NCI-H2029 (cell line): ENCODE data around the gene CREBRF.
"Not testable (repeated sequence)": the region's sequence is repeated elsewhere in the genome, so short reads cannot be mapped to it uniquely, and the experiment has no call there.

Experiments used
- DNase-seq: peaks from one replicate; lab custom pipeline; 2025; lab: John Stamatoyannopoulos, UW

Gene CREBRF

DNA sequence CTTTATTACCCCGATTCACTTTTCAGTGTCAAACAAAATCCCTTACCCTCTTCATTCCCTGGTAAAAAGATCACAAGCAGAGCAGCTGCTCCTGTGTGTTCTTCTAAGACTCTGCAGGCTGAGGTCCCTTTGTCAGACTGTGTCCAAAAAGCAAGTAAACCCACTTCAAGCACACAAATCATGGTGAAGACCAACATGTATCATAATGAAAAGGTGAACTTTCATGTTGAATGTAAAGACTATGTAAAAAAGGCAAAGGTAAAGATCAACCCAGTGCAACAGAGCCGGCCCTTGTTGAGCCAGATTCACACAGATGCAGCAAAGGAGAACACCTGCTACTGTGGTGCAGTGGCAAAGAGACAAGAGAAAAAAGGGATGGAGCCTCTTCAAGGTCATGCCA, 34.5 kb downstream of the CREBRF start:
- DNase-seq, result no peak

DNA sequence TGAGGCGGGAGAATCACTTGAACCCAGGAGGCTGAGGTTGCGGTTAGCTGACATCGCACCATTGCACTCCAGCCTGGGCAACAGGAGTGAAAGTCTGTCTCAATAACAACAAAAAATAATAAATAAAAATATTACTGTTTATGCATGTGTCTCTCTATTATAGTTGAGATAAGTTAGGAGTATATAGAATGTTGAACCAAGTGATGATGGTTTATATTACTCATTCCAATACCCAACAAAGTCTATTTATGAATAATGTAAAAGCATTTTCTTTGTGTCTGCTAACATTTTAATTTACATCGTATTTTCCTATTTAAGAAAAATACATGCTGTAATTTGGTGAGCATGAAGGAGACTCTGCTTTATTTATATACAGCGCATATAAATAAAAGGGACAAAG, 35.8 kb downstream of the CREBRF start:
- DNase-seq, result no peak

- no peak for DNase-seq
Measured at GRCh38 chr5:173093606-173094005, 37.5 kb downstream of the CREBRF start.

DNA sequence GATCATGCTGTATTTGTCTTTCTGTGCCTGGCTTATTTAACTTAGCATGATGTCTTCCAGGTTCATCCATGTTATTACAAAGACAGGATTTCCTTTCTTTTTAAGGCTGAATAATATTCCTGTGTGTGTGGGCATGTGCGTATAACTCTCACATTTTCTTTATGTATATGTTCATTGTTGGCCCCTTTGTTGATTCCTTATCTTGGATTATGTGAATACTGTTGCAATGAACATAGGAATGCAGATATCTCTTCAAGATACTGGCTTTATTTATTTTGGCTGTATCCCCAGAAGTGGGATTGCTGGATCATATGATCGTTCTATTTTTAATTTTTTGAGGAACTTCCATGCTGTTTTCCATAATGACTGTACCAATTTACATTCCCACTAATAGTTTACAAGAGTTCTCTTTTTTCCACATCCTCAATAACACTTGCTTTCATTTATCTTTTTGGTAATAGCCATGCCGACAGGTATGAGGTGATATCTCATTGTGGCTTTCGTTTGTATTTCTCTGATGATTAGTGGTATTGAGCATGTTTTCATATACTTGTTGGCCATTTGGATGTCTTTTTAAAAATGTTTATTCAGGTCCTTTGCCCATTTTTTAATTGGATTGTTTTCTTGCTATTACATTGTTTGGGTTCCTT, 38.0 kb downstream of the CREBRF start:
- peak; percentile 58 for DNase-seq

DNA sequence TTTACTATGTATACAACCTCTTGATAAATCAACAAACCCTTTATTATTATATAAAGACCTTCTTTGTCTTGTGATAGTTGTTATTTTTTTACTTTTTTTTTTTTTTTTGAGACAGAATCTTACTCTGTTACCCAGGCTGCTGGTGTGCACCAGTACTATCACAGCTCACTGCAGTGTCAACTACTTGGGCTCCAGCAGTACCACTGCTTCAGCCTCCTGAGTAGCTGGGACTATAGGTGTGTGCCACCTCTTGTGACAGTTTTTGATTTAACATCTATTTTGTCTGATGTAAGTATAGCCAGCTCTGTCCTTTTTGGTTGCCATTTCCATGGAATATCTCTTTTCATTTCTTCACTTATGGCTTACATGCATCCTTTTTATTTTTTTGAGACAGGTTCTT, 42.6 kb downstream of the CREBRF start:
- DNase-seq, result no peak

DNA sequence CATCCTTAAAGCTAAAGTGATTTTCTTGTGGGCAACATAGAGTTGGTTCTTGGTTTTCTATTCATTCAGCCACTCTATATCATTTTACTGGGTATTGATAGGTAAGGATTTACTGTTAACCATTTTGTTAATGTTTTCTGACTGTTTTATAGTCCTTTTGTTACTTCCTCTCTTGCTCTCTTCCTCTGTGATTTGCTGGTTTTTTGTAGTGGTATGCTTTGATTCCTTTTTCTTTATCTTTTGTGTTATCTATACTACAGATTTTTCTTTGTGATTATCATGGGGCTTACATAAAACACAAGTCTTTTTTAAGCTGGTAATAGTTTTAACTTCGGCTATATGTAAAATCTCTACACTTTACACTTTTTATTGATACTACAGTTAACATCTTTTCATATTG, 43.3 kb downstream of the CREBRF start:
- no peak for DNase-seq

DNA sequence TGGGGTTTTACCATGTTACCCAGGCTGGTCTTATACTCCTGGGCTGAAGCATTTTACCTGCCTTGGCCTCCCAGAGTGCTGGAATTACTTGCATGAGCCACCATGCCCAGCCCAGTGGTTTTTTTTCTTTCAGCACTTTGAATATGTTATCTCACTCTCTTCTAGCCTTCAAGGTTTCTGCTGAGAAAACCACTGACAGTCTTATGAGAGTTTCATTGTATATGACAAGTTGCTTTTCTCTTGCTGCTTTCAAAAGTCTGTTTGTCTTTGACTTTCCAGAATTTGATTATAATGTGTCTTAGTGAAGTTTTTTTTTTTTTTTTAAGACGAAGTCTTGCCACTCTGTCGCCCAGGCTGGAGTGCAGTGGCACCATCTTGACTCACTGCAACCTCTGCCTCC, 45.1 kb downstream of the CREBRF start:
- no peak for DNase-seq

DNA sequence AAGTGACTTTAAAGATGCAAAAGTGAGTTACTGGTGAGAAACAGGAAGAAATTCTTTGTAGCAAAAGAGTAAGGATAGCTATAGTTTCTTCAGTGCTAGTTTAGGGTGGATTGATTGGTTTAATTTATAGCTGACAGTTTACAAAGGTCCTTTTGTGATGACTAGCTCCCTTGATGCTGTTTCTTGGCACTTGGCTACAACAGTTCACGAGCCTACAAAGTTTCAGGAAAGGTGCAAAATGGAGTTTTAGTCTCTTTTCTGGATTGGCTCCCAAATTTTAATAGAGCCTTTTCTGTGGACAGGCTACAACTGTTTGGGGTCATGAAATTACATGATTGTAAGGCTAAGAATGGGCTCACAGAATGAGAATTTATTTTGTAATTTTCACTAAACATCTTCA, 47.3 kb downstream of the CREBRF start:
- DNase-seq, result no peak

- DNase-seq, result peak; percentile 9
Measured at GRCh38 chr5:173108914-173109313, 52.8 kb downstream of the CREBRF start.

GRCh38 chr5:173114536-173114935, 58.4 kb downstream of the CREBRF start:
- no peak for DNase-seq

GRCh38 chr5:173119719-173120118, 63.6 kb downstream of the CREBRF start:
- no peak for DNase-seq

- no peak for DNase-seq
Measured at GRCh38 chr5:173123416-173123815, 67.3 kb downstream of the CREBRF start.

DNA sequence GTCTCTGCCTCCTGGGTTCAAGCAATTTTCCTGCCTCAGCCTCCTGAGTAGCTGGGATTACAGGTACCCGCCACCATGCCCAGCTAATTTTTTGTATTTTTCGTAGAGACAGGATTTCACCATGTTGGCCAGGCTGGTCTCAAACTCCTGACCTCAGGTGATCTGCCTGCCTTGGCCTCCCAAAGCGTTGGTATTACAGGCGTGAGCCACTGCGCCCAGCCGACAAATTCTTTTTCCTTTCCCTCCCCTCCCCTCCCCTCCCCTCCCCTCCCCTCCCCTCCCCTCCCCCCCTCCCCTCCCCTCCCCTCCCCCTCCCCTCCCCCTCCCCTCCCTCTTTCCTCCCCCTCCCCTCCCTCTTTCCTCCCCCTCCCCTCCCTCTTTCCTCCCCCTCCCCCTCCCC, 76.0 kb downstream of the CREBRF start:
- DNase-seq, result not testable (repeated sequence)

DNA sequence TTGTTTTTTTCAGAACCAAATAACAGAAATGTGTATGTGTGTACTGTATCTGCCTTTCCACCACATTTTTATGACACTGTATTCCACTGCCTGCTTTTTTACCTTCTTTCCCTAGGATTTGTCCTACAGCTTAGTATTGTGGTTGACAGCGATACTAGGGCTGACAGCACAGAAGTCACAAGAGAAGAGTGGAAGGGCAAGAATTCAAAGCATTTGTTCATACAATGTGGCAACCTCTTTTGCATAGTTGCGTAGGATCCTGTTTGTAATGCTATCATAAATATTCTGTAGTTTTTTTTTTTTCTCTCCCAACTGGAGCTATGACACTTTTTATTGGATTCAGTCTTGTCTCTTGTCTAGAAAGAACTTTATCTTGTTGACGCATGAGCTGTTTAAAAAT, 82.6 kb downstream of the CREBRF start:
- DNase-seq, result no peak

DNA sequence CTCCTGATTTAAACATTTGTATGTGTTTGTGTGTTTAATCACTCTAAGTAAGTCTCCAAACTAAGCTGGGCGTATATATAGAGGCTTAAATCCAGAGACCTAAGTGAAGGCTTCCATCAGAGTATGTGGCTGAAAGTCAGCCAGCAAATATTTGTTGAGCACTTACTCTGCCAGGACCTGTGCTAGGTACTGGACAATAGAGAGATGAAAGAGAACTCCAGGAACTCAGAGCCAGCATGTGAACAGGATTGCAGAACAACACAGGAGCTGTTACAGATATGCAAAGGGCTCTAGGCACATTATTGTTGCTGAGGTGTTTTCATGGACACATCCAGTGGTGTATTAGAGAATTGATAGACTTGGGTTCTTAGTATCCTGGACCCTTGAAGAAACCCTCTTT, 83.5 kb downstream of the CREBRF start:
- DNase-seq, result no peak

DNA sequence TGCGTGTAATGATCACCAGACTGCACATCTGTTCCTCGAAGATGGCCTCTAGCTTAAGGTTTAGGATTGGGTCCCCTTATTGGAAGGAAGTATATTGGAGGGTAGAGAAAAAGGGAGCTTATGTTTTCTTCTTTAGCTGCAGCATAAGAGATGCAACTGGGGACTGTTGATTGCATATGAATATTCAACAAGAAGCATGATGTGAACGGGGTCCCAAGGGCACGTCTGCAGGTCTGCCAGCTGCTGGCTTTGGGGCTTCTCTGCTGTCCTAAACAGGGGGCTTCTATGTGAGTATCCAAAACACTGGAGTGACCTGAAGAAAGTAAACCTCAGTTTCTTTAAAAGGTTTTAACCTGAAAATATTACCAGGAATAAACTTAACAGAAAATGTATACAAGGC, 84.6 kb downstream of the CREBRF start:
- DNase-seq, result no peak

- DNase-seq, result no peak
Measured at GRCh38 chr5:173143567-173143966, 87.4 kb downstream of the CREBRF start.

- DNase-seq, result peak; percentile 98
Measured at GRCh38 chr5:173144200-173145176, 88.3 kb downstream of the CREBRF start, which contains the start of gene BNIP1. Gene BNIP1, plus strand, starts transcription at chr5:173144531. Its CDS starts 15 bp downstream, at chr5:173144546.

- DNase-seq, result no peak
Measured at GRCh38 chr5:173148354-173148753, 92.2 kb downstream of the CREBRF start.

GRCh38 chr5:173152547-173152946, 96.4 kb downstream of the CREBRF start:
- no peak for DNase-seq

DNA sequence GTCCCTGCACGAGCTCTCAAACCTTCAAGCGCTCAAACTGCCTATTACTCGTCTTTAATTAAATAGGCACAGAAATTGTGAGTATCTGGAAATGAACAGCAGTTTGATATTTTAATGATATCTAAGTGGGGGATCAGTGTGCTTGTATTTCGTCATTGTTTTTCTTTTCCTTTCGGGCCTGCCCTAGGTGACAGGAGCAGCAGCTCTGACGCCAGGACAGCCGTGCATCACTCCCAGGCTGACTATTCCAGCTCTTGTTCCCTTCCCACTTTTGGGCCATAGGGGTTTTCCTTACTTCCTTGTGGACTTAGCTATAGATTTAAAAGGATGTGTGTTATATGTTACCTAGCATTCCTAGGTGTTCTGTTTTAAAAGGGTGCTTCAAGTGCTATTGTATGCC, 97.7 kb downstream of the CREBRF start:
- no peak for DNase-seq

DNA sequence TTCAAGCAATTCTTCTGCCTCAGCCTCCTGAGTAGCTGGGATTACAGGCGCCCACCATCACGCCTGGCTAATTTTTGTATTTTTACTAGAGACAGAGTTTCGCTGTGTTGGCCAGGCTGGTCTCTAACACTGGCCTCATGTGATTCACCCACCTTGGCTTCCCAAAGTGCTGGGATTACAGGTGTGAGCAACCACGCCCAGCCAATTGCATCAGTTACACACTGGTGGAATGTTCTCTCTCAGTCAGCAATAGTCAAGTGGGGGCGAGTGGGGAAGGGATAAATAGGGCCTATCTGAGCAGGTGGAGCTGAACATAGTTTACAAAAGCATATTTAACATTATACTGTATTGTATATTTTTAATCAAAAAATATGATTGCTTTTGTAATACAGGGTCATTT, 98.5 kb downstream of the CREBRF start:
- not testable (repeated sequence) for DNase-seq

DNA sequence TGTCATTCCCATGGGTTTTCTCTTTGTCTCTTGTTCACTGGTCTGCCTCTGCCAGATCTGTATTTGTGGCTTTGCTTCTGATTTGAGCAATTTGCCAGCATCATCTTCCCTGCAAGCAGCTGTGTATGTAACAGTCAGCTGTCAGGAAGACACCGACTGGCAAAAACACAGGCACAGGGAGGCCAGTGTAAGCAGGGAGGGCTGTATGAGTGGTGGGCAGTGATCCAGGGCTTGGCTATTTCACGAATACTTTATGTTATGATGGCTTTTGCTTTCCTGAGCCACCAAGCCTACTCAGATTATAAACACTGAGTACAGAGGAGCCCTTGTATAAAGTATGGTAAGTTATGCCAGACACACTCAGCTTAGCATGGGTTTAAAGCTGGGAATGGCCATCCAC, 99.8 kb downstream of the CREBRF start:
- no peak for DNase-seq
